Activated T-cell treated with anti-CD3 and anti-CD28 coated beads for 24 hours (primary cell): Measurements from ENCODE around the gene RAP1GAP.

Experiments used
- DNase-seq: peaks from one replicate; pipeline ENCODE4 v3.0.0-alpha.2; 2020; ENCODE audit warnings: low read depth

Gene RAP1GAP

DNA sequence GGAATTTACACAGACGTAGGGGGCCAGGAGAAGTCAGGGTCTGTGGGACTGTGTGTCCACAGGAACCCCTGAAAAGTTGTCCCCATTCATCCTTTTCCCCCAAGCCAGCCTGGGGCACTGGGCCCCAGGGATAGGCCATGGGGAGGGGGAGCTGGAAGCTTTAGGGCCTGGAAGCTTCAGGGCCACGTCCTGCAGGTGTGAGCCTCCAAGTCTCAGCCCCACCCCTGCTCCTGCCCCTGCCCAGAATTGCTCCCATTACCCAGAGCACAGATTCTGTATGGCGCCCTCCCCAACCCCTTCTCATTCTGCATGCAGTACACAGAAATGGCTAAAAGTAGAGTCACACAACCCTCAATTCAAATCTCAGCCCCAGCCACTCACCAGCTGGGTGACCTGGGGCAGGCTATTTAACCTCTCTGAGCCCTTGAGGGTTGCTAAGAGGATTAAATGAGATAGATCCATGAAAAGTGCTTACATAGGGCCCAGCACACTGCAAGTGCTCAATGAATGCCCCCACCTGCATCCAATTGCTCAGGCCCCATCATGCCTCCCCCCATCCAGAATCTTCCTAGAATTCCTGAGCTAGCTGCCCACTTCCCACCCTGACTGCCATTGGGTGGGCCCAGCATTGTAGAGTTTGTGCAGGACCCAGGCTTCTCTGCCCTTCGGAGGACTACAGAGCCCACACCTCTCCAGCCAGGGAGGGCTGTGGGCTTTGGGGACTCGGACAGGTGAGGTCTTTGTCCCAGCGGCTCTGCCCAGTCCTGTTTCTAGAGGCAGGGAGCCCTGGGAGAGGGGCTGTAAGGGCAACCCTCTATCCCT is 6.5 kb downstream of the RAP1GAP start:
- DNase-seq = no peak

GRCh38 chr1:21661886-21662285 is 7.3 kb downstream of the RAP1GAP start:
- DNase-seq = no peak

DNA sequence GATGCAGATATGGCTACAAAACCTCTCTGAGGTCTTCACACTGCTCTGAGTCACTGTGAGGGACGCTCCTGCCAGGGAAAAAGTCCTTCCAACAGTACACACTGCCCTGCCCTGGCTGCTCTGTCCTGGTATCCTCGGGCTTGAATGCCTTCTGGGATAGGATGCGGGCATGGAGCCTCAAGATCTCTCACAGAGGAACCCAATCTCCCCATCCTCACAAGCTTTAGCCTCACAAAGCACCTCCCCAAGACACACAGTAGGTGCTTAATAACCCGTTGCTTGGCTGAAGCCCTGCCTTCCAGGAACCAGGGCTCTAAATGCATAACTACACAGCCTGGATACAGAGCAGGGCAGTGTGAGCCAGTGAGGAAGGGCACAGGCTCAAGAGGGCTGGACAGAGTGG is 9.2 kb downstream of the RAP1GAP start:
- DNase-seq = no peak

- peak; percentile 64 for DNase-seq
These were observed 9.8 kb downstream of the RAP1GAP start for GRCh38 chr1:21659099-21659923.

- DNase-seq = no peak
These were observed 11.5 kb downstream of the RAP1GAP start for GRCh38 chr1:21657456-21658190.

GRCh38 chr1:21655748-21656147 is 13.4 kb downstream of the RAP1GAP start:
- DNase-seq = no peak

DNA sequence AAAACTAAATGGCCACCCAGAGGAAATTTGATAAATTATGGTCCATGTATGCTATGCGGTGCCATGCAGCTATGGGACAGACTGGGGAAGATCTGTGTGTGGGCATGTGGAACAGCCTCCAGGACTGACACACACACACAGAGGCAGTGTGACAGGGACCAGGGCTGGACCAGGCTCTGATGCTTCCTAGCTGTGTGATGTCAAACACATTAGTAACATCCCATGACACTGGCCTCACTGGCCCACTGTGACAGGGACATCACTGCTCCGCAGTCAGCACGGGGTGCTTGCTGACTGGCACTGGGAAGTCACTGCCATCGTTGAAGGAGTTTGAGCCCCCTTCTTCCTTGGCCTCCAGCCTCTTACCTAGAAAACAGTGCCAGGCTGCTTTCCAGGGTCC is 13.9 kb downstream of the RAP1GAP start:
- DNase-seq = no peak

DNA sequence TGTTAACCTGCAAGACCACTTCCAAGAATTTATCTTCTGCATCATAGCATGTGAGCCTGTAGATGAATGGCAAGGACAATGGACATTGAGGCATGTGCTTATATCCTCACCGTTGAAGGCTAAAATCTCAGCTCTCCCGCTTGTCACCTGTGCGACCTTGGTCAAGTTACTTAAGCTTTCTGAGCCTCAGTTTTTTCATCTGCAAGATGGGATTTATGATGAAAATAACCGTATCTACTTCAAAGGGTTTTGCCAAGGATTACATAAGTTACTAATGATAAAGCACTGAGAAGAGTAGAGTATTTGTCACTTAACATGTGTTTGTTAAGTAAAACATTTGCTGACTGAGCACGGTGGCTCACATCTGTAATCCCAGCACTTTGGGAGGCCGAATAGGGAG is 14.9 kb downstream of the RAP1GAP start:
- no peak for DNase-seq

GRCh38 chr1:21653744-21654100 is 15.4 kb downstream of the RAP1GAP start:
- no peak for DNase-seq

DNA sequence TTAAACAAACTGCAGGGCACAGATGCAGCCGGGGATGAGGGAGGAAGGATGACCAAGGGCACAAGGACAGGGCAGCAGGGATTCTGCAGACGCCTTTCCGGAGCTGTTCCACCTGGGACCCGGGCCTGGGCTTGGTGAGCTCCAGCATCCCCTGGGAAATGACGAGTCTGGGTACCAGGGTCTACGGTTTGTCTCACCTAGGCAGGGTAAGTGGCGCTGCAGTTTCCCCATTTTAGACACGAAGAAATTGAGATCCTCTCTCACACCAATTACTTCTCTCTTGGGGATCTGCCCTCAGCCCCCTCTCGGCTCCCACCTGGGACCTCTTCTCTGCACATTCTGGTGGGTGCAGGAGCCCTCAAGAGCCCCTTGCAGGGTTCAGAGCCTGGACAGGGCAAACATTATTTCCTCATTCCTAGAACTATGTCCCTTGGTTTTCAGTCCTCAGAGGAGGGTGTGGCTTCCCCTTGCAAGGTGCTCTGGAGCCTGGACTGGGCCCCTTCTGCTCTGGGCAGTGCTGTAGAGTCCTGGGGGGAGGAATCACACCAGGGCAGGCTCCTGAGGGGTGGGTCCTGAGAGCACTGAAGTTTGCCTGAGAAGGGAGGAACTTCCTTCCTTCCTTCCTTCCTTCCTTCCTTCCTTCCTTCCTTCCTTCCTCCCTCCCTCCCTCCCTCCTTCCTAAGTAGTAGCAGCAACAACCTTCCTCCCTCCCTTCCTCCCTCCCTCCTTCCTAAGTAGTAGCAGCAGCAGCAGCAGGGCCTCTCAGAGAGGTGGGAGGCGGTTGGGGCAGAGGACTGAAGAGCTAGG is 16.0 kb downstream of the RAP1GAP start:
- DNase-seq = no peak

DNA sequence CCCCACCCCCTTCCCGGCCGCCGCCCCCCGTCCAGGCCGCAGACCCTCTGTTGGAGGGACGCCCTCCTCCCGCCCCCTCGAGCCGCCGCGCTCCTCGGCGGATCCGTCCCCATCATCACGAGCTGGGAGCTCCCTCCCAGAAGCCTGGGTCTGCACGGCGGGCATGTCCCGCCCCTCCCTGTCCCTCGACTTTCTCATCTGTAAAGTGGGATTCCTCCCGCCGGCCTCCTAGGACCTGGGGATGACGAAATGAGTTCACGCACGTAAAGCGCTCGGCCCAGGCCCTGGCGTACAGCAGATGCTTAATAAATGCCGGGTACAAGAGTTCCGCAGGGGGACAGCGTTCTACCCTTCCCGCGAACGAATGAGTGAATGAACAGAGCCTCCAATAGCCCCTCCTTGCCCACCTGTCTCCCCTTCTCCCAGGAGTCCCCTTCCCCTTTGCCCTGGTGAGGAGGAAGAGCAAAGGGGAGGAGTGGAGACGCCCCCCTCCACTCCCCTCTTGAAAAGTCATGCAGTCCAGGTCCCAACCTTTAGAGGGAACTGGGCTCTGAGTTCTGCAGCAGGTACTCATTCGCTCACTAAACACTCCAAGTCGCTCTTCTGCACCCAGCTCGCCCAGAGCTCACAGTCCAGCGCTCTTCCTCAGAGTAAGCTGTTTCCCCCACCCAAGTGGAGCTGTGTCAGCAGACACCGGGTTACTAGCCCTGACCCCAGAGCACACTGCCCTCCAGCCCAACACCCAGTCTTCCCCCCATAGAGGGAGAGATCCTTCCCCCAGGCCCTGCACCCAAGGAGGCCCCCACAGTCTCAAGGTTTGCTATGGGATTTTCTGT is 16.8 kb downstream of the RAP1GAP start:
- no peak for DNase-seq

DNA sequence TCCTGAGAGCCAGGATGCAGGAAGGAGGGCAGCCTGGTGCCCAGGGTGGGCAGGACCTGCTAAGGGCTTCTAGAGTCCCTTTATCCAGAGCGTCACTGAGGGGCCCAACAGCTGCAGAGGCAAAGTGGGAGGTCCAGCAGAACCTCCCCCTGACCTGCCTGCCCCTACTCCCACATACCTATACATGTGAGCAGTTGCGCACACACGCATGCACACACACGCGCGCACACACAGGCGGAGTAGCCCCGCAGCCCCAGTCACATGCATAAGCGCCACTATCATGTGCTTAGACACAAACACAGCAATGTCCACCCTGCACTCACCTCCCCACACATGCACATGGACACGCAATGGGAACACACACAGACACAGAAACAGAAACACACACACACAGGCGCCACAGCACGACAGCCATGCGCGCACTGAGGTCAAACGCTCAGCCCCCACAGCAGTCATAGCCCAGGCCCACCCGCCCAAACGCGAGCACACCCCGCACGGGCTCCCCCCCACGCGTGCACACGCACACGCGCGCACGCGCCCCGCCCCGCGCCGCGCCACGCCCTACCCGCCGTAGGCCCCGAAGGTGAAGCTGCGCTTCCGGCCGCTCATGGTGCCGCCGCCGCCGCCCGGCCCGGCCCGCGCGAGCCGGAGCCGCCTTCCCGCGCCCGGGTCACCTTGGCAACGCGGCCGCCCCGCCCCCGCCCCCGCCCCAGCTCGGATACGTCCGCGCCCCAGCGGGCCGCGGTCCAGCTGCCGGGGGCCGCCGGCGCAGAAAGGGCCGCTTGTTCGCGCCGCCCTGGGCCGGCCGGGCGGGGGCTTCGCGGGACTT is 17.7 kb downstream of the RAP1GAP start:
- DNase-seq = peak; percentile 35

- no peak for DNase-seq
These were observed 18.8 kb downstream of the RAP1GAP start for GRCh38 chr1:21650400-21650799.

GRCh38 chr1:21649315-21649714 is 19.8 kb downstream of the RAP1GAP start:
- DNase-seq = no peak

DNA sequence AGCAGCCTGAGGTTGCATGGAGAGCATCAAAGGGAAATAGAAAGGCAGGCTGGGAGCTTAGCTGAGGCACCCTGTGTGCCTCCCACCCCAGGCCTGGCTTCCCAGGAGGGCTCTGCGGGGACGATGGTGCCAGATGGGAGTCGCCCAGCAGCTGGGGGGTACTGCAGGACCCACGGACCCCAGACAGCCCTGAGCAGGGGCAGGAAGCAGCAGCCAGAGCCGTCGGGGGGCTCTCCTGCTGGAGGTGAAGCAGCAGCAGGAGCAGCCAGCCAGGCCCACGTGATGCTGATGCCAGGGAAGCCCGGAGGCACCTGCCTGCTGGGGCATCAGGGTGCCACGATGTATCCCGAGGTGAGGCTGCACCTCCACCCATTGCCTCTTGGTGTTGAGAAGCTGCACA is 20.4 kb downstream of the RAP1GAP start:
- DNase-seq = no peak

GRCh38 chr1:21648352-21648730 is 20.8 kb downstream of the RAP1GAP start:
- DNase-seq = no peak

DNA sequence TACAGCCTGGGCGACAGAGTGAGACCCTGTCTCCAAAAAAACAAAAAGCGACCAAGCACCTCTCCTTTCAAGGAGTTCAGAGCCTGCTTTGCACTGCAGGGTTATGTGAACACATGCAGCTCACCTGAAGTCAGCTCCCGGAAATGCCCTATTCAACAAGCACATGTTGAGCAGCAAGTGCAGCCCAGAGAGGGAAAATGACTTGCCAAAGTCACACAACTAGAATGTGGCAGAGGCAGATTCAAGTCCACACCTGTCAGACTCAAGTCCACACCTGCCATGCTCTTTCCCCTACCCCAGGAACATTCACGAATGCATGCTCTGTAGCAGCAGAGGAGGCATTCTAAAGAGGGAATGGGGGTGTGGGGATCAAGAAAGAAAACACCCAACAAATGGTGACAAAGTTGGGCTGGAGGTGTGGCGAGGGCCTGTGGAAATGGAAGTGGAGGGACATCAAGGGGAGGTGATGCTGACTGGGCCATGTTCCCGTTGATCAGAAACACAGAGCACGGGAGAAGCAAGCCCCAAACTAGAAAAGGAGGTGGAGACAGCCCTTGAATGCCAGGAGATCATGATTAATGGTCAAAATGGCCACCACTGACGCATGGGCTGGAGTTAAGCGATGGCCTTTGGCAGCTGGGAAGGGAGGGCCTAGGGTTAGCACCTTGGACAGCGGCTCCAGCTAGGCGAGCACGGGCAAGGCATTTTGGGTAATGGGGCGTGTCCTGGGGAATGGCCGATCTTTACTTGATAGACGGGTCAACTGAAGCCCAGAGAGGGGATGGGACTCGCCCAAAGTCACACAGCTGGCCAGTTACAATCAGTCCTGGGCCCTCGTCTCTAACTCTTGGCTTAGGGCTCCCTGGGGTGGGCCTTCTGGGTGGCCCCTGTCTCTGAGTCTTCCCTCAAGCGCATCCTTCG is 21.5 kb downstream of the RAP1GAP start:
- DNase-seq = no peak

GRCh38 chr1:21645550-21645949 is 23.6 kb downstream of the RAP1GAP start:
- no peak for DNase-seq

GRCh38 chr1:21644906-21645305 is 24.3 kb downstream of the RAP1GAP start:
- no peak for DNase-seq
